HEK293 (cell line): ENCODE measurements around the gene SHISA6.

Experiments used
- CTCF ChIA-PET: fragments of 350-600 bp; formaldehyde crosslinking; extraction: SDS; loops from one replicate; lab custom pipeline; 2021; ENCODE audit warnings: antibody characterized with exemption; lab: Yijun Ruan, JAX
- POLR2A ChIA-PET: fragments of 300-600 bp; formaldehyde crosslinking; extraction: SDS; loops from one replicate; lab custom pipeline; 2020; ENCODE audit warnings: antibody characterized with exemption, inconsistent platforms; lab: Yijun Ruan, JAX
- H3K27ac ChIP-seq: fragments of 200-500 bp; sonication (Bioruptor generic); 2 replicates; pipeline ENCODE4 v1.5.1; 2014; ENCODE audit warnings: low read depth, low read length, control low read depth, inconsistent platforms; ENCODE audit errors: extremely low read depth
- H3K36me3 ChIP-seq, 2 experiments: fragments of 200-500 bp in 1 of 2; sonication (Bioruptor generic) in 1 of 2; 1 replicate in 1 of 2; 2 replicates in 1 of 2; pipeline ENCODE4 v1.5.1; 2014 to 2017; ENCODE audit warnings: inconsistent platforms in 2 of 2, low read length in 2 of 2; ENCODE audit not compliant: control insufficient read depth in 2 of 2, insufficient read depth in 1 of 2
- H3K4me1 ChIP-seq: fragments of 200-500 bp; sonication (Bioruptor generic); 2 replicates; pipeline ENCODE4 v1.5.1; 2014; ENCODE audit warnings: mild to moderate bottlenecking, low read length, inconsistent platforms; ENCODE audit not compliant: control insufficient read depth, insufficient read depth
- H3K4me3 ChIP-seq: 2 replicates; pipeline ENCODE4 v1.5.1; 2011; ENCODE audit warnings: low read depth, mild to moderate bottlenecking, control low read depth, low read length, moderate library complexity
- H3K9me3 ChIP-seq: fragments of 200-500 bp; sonication (Bioruptor generic); 2 replicates; pipeline ENCODE4 v1.5.1; 2014; ENCODE audit warnings: low read depth, low read length, inconsistent platforms; ENCODE audit not compliant: control insufficient read depth, insufficient read depth
- BCL11B ChIP-seq: fragments of 450-650 bp; formaldehyde crosslinking; IDR thresholded peaks from 2 replicates; pipeline ENCODE4 v1.5.1; 2016; ENCODE audit warnings: low read depth, missing biosample characterization, missing genetic modification characterization
- GLI2 ChIP-seq: fragments of 450-650 bp; formaldehyde crosslinking; IDR thresholded peaks from 2 replicates; pipeline ENCODE4; 2017; ENCODE audit warnings: missing biosample characterization, missing genetic modification characterization, low read depth, borderline replicate concordance
- HOXC10 ChIP-seq: sonication (generic); formaldehyde crosslinking; IDR thresholded peaks from 2 replicates; pipeline ENCODE4 v1.8.1; 2023; ENCODE audit warnings: mild to moderate bottlenecking, missing genetic modification reagents
- MEIS1 ChIP-seq: sonication (generic); formaldehyde crosslinking; IDR thresholded peaks from 2 replicates; pipeline ENCODE4 v1.8.1; 2022; ENCODE audit warnings: missing genetic modification reagents, mild to moderate bottlenecking, borderline replicate concordance
- PRDM2 ChIP-seq: fragments of 450-650 bp; formaldehyde crosslinking; IDR thresholded peaks from 2 replicates; pipeline ENCODE4 v1.5.1; 2016; ENCODE audit warnings: missing biosample characterization, missing genetic modification characterization, borderline replicate concordance
- PRDM4 ChIP-seq: fragments of 450-650 bp; formaldehyde crosslinking; IDR thresholded peaks from 2 replicates; pipeline ENCODE4 v1.5.1; 2017; ENCODE audit warnings: missing biosample characterization, missing genetic modification characterization
- ZNF148 ChIP-seq: fragments of 450-650 bp; formaldehyde crosslinking; IDR thresholded peaks from 2 replicates; pipeline ENCODE4 v1.5.0; 2017; ENCODE audit warnings: missing biosample characterization, missing genetic modification characterization, borderline replicate concordance
- ZNF221 ChIP-seq: fragments of 450-650 bp; formaldehyde crosslinking; IDR thresholded peaks from 2 replicates; pipeline ENCODE4 v1.5.1; 2017; ENCODE audit warnings: missing biosample characterization, missing genetic modification characterization, borderline replicate concordance
- ZNF266 ChIP-seq: fragments of 450-650 bp; formaldehyde crosslinking; IDR thresholded peaks from 2 replicates; pipeline ENCODE4 v1.5.1; 2016; ENCODE audit warnings: missing biosample characterization, missing genetic modification characterization, low read depth
- ZNF518A ChIP-seq: fragments of 450-650 bp; formaldehyde crosslinking; conservative IDR thresholded peaks from 2 replicates; pipeline ENCODE4 v1.5.1; 2016; ENCODE audit warnings: low read depth, missing biosample characterization, missing genetic modification characterization
- ZNF777 ChIP-seq: fragments of 450-650 bp; formaldehyde crosslinking; IDR thresholded peaks from 2 replicates; pipeline ENCODE4 v1.5.1; 2017; ENCODE audit warnings: missing biosample characterization, missing genetic modification characterization, borderline replicate concordance
- ZNF843 ChIP-seq: fragments of 450-650 bp; formaldehyde crosslinking; IDR thresholded peaks from 2 replicates; pipeline ENCODE4 v1.5.1; 2016; ENCODE audit warnings: missing biosample characterization, missing genetic modification characterization
- TF ChIP-seq, protein P1 (sequence below): fragments of 450-650 bp; formaldehyde crosslinking; IDR thresholded peaks from 2 replicates; pipeline ENCODE4 v1.5.1; 2016; ENCODE audit warnings: missing biosample characterization, missing genetic modification characterization
- TF ChIP-seq, protein P2 (sequence below): fragments of 450-650 bp; formaldehyde crosslinking; IDR thresholded peaks from 2 replicates; pipeline ENCODE4 v1.5.1; 2016; ENCODE audit warnings: missing biosample characterization, missing genetic modification characterization

Gene SHISA6

GRCh38 chr17:11554542-11554941 is 313.5 kb downstream of the SHISA6 start (continued):
- TF ChIP-seq, protein P1, sequence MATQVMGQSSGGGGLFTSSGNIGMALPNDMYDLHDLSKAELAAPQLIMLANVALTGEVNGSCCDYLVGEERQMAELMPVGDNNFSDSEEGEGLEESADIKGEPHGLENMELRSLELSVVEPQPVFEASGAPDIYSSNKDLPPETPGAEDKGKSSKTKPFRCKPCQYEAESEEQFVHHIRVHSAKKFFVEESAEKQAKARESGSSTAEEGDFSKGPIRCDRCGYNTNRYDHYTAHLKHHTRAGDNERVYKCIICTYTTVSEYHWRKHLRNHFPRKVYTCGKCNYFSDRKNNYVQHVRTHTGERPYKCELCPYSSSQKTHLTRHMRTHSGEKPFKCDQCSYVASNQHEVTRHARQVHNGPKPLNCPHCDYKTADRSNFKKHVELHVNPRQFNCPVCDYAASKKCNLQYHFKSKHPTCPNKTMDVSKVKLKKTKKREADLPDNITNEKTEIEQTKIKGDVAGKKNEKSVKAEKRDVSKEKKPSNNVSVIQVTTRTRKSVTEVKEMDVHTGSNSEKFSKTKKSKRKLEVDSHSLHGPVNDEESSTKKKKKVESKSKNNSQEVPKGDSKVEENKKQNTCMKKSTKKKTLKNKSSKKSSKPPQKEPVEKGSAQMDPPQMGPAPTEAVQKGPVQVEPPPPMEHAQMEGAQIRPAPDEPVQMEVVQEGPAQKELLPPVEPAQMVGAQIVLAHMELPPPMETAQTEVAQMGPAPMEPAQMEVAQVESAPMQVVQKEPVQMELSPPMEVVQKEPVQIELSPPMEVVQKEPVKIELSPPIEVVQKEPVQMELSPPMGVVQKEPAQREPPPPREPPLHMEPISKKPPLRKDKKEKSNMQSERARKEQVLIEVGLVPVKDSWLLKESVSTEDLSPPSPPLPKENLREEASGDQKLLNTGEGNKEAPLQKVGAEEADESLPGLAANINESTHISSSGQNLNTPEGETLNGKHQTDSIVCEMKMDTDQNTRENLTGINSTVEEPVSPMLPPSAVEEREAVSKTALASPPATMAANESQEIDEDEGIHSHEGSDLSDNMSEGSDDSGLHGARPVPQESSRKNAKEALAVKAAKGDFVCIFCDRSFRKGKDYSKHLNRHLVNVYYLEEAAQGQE (tag by site-specific recombination): no peak
- TF ChIP-seq ZNF843 (tag by site-specific recombination) (no peak), ZNF518A (tag by site-specific recombination) (no peak), BCL11B (tag by site-specific recombination) (no peak), ZNF777 (tag by site-specific recombination) (no peak), HOXC10 (CRISPR knock-in tag) (no peak)

DNA sequence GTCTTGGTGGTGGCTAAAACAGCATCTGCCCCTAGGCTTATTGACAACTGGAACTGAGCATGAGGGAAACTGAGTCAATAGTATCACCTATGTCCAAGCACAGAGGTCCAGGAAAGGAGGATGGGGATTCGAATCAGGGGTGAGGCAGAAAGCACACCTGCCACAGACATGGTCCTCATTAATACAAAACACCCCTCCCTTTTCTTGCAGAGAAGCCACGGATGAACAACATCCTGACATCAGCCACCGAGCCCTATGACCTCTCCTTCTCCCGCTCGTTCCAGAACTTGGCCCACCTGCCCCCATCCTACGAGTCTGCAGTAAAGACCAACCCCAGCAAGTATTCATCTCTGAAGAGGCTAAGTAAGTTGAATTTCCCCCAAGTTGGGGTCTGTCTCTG is 314.5 kb downstream of the SHISA6 start:
- ChIA-PET CTCF (interaction anchor here (1.3 kb wide), 1 partner anchor 89 kb away, joined by 3 read pairs; no protein-coding TSS in a partner anchor), POLR2A (no interaction called here)
- Histone ChIP-seq H3K4me1 (no peaks in the 10 kb centered on the region), H3K36me3 (no peaks in the 10 kb centered on the region), H3K27ac (no peak overlapping the region), H3K4me3 (no peak overlapping the region), H3K9me3 (no peaks in the 10 kb centered on the region)
- no peak for TF ChIP-seq GLI2
- TF ChIP-seq, protein P2, sequence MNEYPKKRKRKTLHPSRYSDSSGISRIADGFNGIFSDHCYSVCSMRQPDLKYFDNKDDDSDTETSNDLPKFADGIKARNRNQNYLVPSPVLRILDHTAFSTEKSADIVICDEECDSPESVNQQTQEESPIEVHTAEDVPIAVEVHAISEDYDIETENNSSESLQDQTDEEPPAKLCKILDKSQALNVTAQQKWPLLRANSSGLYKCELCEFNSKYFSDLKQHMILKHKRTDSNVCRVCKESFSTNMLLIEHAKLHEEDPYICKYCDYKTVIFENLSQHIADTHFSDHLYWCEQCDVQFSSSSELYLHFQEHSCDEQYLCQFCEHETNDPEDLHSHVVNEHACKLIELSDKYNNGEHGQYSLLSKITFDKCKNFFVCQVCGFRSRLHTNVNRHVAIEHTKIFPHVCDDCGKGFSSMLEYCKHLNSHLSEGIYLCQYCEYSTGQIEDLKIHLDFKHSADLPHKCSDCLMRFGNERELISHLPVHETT (tag by site-specific recombination): no peak
- TF ChIP-seq ZNF148 (tag by site-specific recombination): no peak
- no peak for TF ChIP-seq PRDM4
- no peak for TF ChIP-seq ZNF221 (tag by site-specific recombination)
- TF ChIP-seq PRDM2 (tag by site-specific recombination): no peak
- no peak for TF ChIP-seq MEIS1
- no peak for TF ChIP-seq ZNF266 (tag by site-specific recombination)
